GM19372 (cell line): ENCODE results near the gene ZNF35.
A peak's percentile ranks its signal among the peaks of the same experiment; 100 is the strongest.
"Not testable (repeated sequence)": the region's sequence is repeated elsewhere in the genome, so short reads cannot be mapped to it uniquely, and the experiment has no call there.

Experiments
- ATAC-seq: cut with Tn5 transposase; IDR thresholded peaks from one replicate; pipeline ENCODE4 v1.9.1; 2021; ENCODE audit warnings: mild to moderate bottlenecking, low read depth, moderate library complexity; ENCODE audit not compliant: unreplicated experiment

The ZNF35 gene

DNA sequence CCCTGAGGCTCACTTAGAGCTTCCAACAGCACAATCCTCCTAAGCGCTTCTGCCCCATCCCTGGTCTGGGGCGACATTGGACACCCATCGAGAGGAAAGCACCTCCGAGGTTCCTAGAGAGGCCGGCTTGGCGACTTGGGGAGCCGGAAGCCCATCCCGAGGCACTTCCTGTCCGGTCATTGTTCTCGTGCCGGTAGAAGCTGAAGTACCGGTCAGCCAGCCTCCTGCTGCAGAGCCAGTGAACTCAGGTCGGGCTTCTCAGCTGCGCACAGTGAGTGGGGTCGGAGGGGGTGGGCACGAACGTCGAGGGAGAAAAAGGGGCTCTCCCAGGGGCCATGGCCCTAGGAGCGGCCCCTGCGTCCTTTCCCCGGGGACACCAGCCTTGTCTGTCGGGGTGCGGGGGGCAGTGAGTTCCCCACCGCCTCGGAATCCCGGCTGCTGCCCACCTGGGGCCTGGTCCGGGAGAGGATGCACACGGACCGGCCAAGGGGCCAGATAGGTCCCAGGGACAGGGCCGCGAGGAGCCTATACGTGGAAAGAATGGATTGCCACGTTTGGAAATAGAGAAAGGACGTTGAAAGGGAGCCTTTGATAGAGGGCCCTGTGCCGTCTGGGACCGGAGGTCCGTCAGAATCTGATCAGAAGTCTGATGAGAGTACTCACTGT is at the start of gene ZNF35:
Gene ZNF35 (plus strand): TSS at position 169 of the 666 bp plus-strand sequence. CDS start 2,336 bp downstream, outside the sequence.
- peak; percentile 96 for ATAC-seq

GRCh38 chr3:44601749-44602148 is 46.8 kb upstream of the ZNF35 start:
- ATAC-seq: no peak

- ATAC-seq: no peak
Measured at GRCh38 chr3:44612678-44613077, 35.9 kb upstream of the ZNF35 start.

- ATAC-seq: peak; percentile 92
Measured at GRCh38 chr3:44624749-44625480, 23.6 kb upstream of the ZNF35 start, which contains the start of gene ZNF197. TSS of gene ZNF197 (plus strand) at chr3:44625036. CDS start at chr3:44629155, 4,119 bp downstream.

DNA sequence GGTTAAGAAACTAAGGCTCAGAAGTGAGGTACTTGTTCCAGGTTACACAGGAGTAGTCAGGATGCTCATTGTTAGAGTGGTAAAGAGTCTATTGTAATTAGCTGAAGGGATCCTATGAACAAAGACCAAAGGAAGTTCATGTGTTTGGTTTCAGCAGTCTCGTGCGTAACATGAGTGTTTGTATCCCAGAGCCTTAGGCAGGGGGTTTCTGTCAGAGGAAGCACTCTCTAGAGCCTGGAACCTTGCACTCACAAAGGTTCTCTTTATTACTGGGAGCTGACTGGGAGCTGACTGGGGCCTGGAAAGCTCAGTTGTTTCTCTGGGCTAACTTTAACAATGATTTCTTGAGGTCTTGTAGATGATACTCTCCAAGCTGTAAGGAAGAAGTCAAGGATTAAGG is 19.8 kb upstream of the ZNF35 start:
- no peak for ATAC-seq

- ATAC-seq: no peak
Measured at GRCh38 chr3:44632193-44632592, 16.3 kb upstream of the ZNF35 start.

GRCh38 chr3:44642337-44642736 is 6.2 kb upstream of the ZNF35 start:
- no peak for ATAC-seq

- no peak for ATAC-seq
Measured at GRCh38 chr3:44643024-44643423, 5.5 kb upstream of the ZNF35 start.

- ATAC-seq: no peak
Measured at GRCh38 chr3:44647771-44648170, 761 bp upstream of the ZNF35 start.

GRCh38 chr3:44649709-44650108 is 1.2 kb downstream of the ZNF35 start:
- ATAC-seq: no peak

GRCh38 chr3:44654039-44654438 is 5.5 kb downstream of the ZNF35 start:
- ATAC-seq: no peak

GRCh38 chr3:44659015-44659414 is 10.5 kb downstream of the ZNF35 start:
- no peak for ATAC-seq

GRCh38 chr3:44659434-44659833 is 10.9 kb downstream of the ZNF35 start:
- ATAC-seq: no peak

GRCh38 chr3:44661189-44661588 is 12.7 kb downstream of the ZNF35 start:
- ATAC-seq: no peak

- ATAC-seq: no peak
Measured at GRCh38 chr3:44665173-44665572, 16.6 kb downstream of the ZNF35 start.

DNA sequence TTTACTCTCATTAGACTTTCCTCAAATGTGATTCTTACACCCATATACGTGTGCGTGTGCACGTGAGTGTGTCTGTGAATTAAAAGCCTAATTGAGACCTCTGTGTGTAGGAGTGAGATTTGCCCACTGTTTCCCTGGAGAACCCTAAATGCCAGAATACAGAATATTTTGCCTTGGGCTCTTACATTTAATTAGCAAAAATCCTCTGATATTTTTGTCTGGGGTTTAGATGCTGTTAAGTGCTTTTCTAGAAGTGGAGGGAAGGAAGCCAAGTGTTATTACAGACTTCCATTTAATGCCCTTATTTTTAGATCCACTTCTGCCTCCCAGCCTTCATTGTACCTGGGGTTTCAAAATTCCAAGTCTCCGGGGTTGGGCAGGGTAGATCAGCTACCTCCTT is 17.8 kb downstream of the ZNF35 start:
- no peak for ATAC-seq

DNA sequence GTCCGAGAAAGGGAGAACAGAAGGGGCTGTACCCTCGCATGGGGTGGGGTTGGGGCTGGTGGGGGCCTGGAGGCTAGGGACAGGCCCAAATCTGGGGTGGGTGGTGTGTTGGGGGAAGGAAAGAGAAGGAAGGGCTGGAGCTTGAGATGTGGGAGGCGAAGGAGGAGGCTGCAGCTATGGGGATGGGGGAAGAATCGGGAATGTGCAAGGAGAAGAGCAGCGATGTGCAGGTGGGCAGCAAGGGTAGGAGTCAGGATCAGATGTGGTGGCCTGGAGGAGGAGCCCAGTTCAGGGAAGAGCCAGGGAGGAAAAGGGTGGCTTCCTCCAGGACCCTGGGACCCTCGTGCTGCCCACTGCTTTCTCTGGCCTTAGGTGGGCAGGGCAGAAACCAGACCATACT is 21.2 kb downstream of the ZNF35 start:
- ATAC-seq: no peak

GRCh38 chr3:44673466-44673865 is 24.9 kb downstream of the ZNF35 start:
- ATAC-seq: not testable (repeated sequence)

GRCh38 chr3:44674211-44674610 is 25.7 kb downstream of the ZNF35 start:
- ATAC-seq: no peak

GRCh38 chr3:44678480-44679116 is 30.1 kb downstream of the ZNF35 start:
- no peak for ATAC-seq

DNA sequence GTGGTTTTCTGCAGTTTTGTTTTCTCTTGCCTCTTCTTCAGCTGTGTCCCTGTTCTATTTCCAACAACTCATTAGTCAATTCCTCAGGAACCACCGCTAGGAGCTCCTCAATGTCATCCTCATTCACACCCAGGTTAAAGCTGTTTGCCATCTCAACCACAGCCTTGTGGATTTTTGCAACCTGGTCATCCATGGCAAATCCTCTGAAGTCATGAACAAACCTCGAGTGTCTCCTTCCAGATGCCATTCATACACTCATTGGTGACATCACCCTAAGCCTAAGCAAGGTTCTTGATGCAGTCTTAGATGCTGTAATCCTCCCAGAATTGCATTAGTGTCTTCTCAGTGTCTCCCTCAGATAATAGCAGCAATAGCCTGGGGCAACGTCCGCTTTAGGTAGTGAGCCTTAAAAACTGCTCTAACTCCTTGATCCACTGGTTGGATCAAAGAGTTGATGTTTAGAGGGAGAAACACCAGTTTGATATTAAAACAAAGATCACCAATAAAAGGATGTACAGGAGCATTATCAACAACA is 32.5 kb downstream of the ZNF35 start:
- no peak for ATAC-seq
